GM18508 (cell line): Measurements from ENCODE around the gene SPR.
"Not testable (repeated sequence)": the region's sequence is repeated elsewhere in the genome, so short reads cannot be mapped to it uniquely, and the experiment has no call there.

Experiments
- ATAC-seq: cut with Tn5 transposase; IDR thresholded peaks from one replicate; pipeline ENCODE4 v1.9.1; 2021; ENCODE audit warnings: moderate number of reproducible peaks; ENCODE audit not compliant: insufficient read depth, unreplicated experiment

The SPR gene

DNA sequence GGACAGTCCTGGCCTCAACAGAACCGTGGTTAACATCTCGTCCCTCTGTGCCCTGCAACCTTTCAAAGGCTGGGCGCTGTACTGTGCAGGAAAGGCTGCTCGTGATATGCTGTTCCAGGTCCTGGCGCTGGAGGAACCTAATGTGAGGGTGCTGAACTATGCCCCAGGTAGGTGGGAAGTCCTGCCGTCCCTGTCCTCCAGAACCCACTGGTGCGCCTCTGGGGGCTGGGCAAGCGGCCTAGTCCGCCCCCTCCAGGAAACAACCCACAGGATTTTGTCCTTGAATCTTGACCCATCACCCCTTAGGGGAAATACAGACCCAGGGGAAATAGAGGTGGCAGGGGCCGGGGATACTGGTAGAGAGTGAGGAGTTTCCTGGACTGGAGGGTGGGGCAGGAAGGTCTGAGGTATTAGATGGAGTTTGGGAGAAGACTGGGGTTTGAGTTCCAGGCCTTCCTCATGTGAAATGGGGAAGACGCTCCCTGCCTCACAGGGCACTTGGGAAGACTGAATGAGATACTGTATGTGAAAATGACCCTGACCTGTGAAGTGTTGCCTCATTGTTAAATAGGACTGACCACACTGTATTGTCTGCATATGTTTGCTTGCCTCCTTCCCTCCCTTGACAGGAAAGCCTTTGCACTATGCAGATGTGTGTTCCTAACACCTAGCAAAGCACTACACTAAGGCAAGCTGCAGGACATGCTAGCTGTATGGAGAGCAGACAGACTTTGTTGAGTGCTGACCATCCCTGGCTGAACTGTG lies 1.4 kb downstream of the SPR start:
- ATAC-seq: no peak

DNA sequence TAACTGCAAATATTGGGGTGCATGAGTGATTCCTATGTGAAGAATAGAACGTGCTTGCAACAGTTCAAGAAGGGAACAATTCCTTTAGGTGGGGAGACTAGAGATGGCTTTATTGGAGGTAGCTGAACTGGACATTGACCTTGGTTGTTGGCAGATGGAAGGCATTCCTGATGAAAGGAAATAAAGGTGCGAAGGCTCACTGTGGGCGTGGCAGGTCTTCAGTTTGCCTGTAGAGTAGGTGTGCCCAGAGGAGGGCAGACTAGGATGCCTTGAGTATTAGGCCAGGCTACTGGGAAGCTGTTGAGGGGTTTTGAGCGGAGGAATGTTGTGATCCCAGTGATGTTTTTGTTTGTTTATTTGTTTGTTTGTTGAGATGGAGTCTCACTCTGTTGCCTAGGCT lies 2.8 kb downstream of the SPR start:
- no peak for ATAC-seq

DNA sequence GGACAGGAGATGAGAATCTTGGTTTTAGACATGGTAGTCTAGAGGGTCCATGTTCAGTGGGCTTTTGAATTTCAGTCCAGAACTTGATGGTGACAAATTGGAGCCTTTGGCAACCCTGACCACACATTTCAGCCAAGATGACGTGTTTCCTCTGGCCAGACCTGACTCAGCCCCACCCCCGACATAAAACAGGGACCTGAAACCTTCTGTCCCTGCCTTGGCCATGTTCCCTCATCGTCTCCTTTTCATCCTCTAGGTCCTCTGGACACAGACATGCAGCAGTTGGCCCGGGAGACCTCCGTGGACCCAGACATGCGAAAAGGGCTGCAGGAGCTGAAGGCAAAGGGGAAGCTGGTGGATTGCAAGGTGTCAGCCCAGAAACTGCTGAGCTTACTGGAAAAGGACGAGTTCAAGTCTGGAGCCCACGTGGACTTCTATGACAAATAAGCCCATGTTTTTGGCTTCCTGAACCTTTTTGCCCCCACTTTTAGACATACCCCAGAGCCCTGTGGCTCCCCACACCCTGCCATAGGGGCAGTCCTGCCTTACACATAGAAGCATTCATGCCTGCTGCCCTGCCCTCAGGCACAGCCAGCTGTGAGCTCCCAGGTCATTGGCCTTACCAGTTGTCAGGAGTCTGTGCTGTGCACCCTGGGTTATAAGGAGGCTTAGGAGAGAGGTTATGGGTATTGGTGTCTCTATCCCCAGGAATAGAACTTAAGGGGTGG lies 4.0 kb downstream of the SPR start:
- no peak for ATAC-seq

DNA sequence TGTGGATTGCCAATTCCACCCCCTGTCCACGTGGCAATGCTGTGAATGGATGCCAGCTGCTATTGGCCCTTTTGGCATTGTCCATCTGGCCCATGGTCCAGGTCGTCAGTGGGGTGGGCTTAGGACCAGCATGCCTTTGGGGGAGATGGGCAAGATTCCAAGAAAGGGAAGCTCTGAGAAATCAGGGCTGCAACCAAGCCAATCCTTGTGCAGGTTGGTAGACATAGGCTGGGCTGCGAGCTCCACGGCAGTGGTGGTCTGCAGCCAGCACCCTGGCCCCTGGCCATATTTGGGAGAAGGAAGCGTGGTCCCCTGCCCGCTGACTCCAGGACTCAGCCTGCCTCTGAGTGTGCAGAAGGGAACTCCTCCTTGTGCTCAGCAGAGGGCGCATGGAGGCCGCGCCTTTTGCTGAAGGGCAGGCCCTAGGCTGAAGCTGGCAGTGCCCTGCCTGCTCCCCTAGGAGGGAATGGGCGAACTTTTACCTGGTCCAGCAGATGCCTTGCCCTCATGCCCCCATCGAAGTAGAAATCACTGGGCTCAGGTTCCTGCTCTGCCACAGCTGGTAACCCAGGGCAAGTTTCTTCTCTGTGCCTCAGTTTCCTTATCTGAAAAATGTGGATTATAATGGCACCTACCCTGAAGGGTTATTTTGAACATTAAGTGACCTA lies 5.4 kb downstream of the SPR start:
- ATAC-seq: peak; percentile 32

DNA sequence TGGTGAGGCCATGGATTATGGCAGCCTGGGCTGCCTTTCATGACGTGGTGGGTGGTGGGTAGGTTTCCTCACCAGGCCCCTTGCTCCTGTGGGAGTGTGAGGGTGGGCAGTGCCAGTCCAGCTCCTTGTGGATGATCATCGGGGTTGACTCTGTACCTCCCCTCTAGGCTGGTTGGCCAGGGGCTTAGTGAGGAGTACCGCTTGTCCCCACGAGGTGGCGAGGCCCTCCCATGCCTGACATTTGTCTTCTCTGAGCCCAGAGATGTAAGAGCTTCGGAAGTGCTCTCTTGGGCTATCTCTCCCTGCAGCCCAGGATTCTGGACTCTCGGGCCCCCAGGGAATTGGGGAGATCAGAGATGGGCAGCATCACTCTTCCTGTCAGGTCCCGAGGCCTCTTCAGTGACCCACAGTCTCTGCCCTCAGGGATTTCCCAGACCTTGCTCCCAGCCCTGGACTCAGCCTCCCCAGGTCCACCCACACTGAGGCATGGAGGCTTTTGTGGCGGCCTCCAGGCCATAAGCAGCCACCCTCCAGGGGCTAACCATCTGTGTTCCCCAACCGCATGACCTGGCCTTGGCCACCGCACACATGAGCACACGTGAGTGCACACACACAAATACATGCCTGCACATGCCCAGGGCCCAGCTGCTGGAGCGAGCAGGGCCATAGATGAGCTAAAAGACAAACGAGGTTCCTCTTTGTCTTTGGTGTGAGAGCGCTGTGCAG lies 6.5 kb downstream of the SPR start:
- no peak for ATAC-seq

DNA sequence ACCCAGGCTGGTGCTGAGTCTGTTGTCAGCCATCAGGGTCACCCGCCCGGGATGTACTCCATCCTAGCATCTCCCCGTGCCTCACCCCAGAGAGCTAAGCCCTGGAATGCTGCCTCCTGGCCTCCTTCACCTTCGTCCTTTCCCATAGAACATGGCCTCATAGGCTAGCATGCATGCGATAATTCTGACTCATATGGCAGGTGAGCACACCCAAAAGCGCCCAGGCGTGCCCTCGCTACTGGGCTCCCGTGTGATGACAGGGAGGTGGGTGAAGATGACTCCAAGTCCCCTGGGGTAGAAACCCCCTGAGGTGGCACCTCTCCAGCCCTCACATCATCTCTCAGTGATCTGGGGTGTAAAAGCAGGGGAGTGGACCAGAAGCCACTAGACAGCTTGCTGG lies 7.3 kb downstream of the SPR start:
- no peak for ATAC-seq

DNA sequence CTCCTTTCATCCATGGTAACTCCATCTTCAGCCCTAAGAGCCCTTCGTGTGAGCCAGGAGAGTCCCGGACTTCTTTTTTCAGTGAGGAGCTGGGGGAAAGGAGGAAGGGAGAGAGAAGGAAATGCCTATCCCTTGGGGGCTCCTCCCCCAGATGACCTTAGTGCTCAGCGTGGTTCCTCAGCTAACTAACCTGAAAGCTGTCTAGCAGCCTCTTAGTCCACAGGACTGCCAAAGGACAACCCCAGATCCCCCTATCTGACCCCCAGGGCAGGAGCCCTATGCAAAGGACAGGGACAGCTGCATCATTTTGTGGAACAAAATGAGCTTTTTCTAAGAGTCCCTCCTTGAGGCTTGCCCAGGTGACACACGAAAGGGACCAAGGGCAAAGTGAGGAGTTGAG lies 7.9 kb downstream of the SPR start:
- ATAC-seq: no peak

DNA sequence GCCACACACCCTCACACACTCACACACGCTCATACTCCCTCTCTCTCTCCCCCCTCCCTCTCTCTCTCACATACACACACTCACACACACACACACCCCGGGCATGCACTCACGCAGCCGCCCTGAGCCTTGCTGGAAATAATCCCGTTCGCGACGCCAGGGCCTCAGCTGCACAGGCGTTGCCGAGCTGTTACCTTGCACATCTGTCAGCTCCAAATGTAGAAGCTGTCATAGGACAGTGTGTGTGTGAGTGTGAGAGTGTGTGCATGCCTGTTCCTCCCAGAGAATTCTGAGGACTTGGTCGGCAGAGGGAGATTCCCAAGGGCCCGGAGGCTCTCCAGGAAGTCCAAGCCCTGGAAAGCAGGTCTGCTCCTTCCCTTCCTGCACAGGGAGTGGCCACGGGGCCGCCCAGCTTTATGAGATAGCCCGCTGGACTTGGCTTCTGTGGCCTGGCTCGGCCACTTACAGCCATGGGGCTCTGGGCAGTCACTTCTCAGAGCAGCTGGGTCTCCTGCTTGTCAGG lies 8.6 kb downstream of the SPR start:
- no peak for ATAC-seq

DNA sequence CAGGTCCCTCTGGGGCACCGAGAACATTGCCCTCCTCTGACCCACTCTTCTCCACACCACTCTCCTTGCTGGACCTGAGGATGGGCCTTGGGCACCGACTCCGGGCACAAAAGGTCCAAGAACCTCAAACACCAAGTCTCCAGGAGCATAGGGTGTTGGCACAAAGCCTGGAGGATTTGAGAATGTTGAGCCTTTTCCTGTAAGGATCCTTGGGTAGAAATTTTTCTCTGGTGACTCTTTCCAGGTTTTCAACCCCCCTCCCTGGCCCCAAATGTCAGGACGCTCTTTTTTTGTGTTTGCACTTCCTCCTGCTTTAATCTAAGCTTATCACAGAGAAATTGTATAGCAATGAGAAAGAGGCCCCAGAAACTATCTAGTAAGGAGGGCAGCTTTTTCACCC lies 9.2 kb downstream of the SPR start:
- no peak for ATAC-seq

DNA sequence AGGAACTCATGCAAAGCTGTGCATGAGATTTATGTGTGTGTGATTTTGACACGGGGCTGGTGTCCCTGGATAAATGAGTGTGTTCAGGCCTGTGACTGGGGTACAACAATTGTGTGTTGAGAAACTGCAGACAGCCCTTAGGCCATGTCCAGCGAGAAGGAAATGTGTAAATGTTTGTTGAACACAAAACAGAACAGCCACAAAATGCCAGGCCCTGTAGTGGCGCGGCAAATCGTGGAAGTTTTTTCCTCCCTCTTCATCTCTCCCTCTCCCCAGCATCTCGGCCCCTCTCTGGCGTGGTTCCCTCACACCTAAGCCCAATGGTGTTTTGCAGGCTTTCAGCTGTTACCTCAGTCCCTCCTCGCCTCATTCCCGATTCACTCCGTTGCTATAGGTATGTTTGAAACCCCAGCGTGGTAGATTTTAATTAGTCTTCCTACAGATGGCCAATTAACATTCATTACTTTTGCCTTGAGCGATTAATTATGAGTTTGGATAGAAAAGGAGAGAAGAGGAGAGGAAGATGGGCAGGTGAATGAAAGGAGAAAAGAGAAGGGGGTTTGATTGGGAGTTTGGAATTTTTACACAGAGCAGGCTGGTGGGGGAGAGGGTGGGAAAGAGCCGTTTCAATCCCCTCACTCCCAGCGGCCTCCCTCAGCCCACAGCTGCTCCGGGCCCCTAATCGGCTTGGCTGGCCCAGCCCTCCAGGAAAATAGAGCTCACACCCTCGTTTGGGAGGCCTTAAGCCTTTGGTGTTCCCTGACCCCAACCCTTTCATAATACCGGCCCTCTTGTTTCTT lies 10.8 kb downstream of the SPR start:
- no peak for ATAC-seq

DNA sequence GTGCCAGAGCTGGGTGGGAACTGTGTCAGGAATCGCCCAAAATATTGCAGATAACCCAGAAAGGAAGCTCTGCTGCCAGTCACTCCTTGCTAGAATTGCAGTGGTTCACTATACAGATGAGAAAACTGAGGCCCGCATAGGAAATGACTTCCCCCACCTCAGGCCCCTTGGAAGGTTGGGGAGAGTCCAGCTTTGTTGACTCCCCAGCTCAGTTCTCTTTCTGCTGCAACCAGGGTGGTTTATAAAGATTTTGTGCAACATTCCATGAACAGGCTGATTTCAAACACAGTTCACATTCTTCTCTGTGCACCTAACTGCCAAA lies 11.3 kb downstream of the SPR start:
- ATAC-seq: no peak

DNA sequence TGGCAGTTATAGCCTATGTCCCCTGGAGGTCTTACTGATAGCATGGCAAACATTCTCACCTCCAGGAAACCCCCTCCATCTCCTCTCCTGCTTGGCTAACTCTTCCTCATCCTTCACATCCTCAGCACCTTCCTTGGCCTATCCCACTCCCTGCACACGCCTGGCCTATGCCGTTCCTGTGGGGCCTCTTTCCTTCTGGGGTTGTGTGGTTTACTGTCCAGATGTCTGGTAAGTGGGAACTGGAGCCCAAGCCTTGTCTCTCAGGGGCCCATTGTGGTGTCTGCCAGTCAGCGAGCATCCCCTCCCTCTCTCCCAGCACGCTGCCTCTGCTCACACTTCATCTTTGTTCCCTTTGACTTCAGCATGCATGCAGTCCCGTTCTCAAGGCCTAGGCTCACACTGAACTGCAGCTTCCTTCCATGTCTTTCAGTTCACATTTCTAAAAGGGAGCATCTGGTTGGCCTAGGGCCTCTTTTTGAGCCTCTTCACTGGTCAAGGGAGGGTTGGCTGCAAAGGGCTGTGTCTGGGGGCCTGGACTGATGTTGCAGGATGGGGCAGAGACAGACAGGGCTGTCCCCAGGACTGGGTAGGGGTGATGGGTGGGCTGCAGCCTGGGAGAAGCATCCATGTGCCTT lies 13.1 kb downstream of the SPR start:
- ATAC-seq: no peak

DNA sequence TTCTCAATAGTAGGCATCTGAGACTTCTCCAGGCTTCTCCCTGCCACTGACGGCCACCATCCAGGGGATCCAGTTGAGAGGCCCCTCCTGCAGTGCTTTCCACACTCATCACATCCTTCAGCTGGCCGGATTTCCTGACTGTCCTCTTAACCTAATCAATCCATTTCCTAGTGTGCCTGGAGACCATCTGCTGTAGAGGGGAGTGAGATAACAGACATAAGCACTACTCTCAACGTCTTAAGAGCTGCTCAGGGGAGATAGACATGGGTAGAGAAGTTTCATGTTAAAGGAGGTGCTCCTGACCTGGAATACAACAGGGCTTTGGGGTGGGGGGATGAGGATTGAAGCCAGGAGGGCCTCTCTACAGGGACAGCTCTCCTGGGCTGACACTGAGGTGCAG lies 14.2 kb downstream of the SPR start:
- ATAC-seq: no peak

DNA sequence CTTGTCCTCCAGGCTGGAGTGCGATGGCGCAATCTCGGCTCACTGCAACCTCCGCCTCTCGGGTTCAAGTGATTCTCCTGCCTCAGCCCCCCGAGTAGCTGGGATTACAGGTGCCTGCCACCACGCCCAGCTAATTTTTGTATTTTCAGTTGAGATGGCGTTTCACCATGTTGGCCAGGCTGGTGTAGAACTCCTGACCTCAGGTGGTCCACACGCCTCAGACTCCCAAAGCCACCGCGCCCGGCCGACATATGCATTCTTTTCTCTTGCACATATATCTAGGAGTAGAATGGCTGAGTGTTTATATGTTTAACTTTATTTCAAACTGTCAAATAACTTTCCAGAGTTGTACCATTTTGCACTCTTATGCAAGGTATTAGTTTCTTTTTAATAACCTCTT lies 20.2 kb downstream of the SPR start:
- not testable (repeated sequence) for ATAC-seq

DNA sequence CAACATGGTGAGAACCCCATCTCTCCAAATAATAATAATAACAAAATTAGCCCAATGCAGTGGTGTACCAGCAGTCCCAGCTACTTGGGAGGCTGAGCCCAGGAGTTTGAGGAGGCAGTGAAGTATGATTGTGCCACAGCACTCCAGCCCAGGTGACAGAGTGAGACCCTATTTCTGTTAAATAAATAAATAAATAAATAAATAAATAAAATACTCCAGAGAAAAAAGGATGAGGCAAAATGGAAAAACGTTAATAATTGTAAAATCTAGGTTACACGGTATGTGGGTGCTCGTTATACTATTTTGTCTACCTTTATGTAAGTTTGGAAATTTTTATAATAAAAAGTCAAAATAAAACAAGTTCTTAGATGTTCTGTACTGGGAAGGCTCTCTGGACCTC lies 21.5 kb downstream of the SPR start:
- ATAC-seq: no peak

DNA sequence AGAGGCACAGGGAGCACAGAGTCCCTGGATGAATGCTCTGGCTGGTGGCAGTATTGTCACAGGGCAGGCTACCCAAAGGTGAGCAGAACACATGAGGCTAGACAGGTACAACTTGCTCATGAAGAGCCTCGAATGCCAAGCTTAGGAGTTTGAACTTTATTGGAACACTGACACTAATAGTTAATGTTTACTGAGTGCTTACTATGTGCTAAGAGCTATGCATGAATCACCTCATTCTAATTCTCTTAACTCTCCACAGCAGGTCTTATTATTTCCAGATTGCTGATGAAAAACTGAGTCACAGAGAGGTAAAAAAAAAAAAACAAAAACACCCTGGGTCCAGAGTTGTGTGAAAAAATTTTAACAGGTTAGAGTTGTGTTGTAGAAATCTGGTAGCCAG lies 24.0 kb downstream of the SPR start:
- no peak for ATAC-seq

DNA sequence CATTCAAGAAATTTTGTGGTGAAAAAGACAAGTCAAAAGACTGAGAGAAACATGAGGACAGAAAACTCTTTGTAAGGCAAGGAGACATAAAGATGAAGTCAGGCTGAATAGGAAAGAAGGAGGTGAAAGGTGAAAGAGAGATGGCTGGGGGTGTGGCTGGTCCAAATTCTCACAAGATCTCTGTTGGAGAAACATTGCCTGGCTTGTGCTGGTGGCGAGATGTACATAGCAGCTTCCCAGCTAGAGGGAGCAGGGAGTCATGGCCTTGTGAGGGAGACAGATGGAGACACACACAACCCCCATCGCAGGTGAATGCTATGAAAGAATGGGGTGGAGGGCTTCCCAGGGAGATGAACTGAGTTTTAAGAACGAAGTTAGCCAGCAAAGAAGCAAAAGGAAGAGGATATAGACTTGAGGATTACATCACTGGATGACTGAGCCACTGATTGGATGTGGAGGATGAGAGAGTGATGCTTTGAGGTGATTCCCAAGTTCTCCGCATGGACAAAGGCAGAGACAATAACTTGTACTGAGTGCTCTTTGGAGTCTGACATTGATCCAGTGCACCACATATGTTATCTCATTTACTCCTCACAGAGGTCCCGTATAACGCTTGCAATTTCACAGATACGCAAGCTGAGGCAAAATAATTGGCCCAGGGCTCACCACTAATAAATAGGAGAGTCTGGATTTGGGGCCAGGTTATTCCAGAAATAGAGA lies 26.4 kb downstream of the SPR start:
- ATAC-seq: no peak

DNA sequence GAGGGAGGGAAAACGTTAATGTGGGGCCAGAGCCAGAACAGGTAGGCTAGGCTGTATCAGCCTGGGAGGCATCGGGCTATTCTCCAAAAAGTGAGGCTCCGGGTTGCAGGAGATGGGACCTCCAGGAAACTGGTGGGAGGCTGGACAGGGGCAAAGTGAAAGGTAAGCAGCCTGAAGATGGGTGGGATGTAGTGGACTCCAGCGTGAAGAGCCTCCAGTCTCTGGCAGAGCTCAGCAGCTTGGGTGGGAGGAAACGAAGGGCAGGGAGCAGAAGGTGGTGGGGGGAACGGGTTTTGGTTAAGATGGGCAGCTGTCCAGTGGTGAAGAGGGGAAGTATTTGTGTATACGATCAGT lies 27.0 kb downstream of the SPR start:
- ATAC-seq: no peak
